Tibial nerve (tissue), 4 donors: Measurements from ENCODE around the gene TRIM3. TPM values are rescaled to one million over a fixed set of nuclear protein-coding genes. Genes with fewer than 3 reads are reported as not detected.
A peak's percentile ranks its signal among the peaks of the same experiment; 100 is the strongest.

Experiments
- DNase-seq, 2 donors: peaks; one replicate each; pipeline ENCODE4 v3.0.0-alpha.2; 2019; ENCODE audit warnings: low spot score in 2 of 2
- H3K27ac ChIP-seq, 4 donors: fragments of 200-600 bp; sonication (generic) in 3 of 4; one replicate each; pipeline ENCODE4 v1.5.1; 2017 to 2019; ENCODE audit warnings: mild to moderate bottlenecking in 1 of 4
- H3K27me3 ChIP-seq, 2 donors: fragments of 200-600 bp; sonication (generic) in 1 of 2; one replicate each; pipeline versions ENCODE4 v1.5.1 to v1.6.0; 2017 to 2019
- H3K36me3 ChIP-seq, 3 donors: fragments of 200-600 bp; sonication (generic); one replicate each; pipeline ENCODE4 v1.5.1; 2018 to 2019
- H3K4me1 ChIP-seq, 4 donors: fragments of 200-600 bp; sonication (generic) in 3 of 4; one replicate each; pipeline ENCODE4 v1.5.1; 2017 to 2019
- H3K4me3 ChIP-seq, 4 donors: fragments of 200-600 bp; sonication (generic) in 3 of 4; one replicate each; pipeline ENCODE4 v1.5.1; 2017 to 2019; ENCODE audit warnings: mild to moderate bottlenecking in 1 of 4, moderate library complexity in 1 of 4
- H3K9me3 ChIP-seq, 4 donors: fragments of 200-600 bp; sonication (generic) in 3 of 4; one replicate each; pipeline ENCODE4 v1.5.1; 2017 to 2019
- EP300 ChIP-seq, 2 donors: sonication (generic); formaldehyde crosslinking; IDR thresholded peaks; one replicate each; pipeline ENCODE4 v1.6.1; 2017; ENCODE audit warnings: antibody characterized with exemption in 2 of 2, mild to moderate bottlenecking in 1 of 2
- POLR2A ChIP-seq, 2 donors: fragments of 450-650 bp; IDR thresholded peaks; one replicate each; pipeline ENCODE4 v1.6.1; 2017; ENCODE audit warnings: antibody characterized with exemption in 2 of 2, mild to moderate bottlenecking in 2 of 2, moderate library complexity in 2 of 2
- WGBS, 2 donors: methylation state at CpG; one replicate each; pipeline ENCODE4 v1.1.5; 2018; 5-methylcytosine and 5-hydroxymethylcytosine counted together
- total RNA-seq, 4 donors: library from RNA; depleted of rRNA; stranded (reverse); fragments of >200 nt; gene quantifications; one replicate each; pipeline ENCODE4 v1.1.0, GENCODE V29; 2016
- TF ChIP-seq, protein P1 (sequence below), 5 experiments: fragments of 200-600 bp in 3 of 5; fragments of 450-650 bp in 2 of 5; sonication (generic) in 3 of 5; IDR thresholded peaks; one replicate each; pipeline ENCODE4 v1.5.1; 2016 to 2019; ENCODE audit warnings: antibody characterized with exemption in 5 of 5, mild to moderate bottlenecking in 3 of 5, moderate library complexity in 2 of 5

The TRIM3 gene
- total RNA-seq, 4 donors from 2014 or later = 25.6 to 47.7 (median 31.8) TPM

DNA sequence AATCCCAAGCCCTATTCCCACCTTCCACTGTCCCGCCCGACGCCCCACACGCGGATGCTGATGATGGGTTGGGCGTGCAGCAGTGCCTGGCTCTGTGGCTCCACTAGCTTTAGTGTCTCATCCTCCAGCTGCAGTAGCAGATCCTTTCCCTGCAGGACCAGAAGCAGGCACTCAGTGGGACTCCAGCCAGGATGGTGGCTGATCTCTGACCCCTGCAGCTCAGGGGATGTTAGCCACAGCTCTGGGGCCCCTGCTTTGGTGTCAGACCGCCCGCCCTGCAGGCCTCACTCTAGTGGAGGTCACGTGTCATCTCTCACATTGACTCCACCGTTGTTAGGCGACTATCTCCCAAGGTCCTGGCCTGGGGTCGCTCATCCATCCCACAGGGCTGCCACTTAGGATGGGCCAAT lies 71.7 kb downstream of the TRIM3 start:
- peak overlapping the region in 1 of 4 donors; percentile 26 for H3K27ac ChIP-seq
- 89 to 90% methylated on average over 12 of the region's 12 CpGs for WGBS, 2 donors
- H3K4me1 ChIP-seq = peaks cover 0 to 16% (median 10%) of the 10 kb centered on the region in 4 donors
- TF ChIP-seq, protein P1, sequence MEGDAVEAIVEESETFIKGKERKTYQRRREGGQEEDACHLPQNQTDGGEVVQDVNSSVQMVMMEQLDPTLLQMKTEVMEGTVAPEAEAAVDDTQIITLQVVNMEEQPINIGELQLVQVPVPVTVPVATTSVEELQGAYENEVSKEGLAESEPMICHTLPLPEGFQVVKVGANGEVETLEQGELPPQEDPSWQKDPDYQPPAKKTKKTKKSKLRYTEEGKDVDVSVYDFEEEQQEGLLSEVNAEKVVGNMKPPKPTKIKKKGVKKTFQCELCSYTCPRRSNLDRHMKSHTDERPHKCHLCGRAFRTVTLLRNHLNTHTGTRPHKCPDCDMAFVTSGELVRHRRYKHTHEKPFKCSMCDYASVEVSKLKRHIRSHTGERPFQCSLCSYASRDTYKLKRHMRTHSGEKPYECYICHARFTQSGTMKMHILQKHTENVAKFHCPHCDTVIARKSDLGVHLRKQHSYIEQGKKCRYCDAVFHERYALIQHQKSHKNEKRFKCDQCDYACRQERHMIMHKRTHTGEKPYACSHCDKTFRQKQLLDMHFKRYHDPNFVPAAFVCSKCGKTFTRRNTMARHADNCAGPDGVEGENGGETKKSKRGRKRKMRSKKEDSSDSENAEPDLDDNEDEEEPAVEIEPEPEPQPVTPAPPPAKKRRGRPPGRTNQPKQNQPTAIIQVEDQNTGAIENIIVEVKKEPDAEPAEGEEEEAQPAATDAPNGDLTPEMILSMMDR (IDR thresholded peaks at IDR 0.05) = no peak
- TF ChIP-seq POLR2A (IDR thresholded peaks at IDR 0.05) (no peak), EP300 (IDR thresholded peaks at IDR 0.05) (no peak)
- H3K4me3 ChIP-seq = no peak overlapping the region
- DNase-seq = no peak
- H3K36me3 ChIP-seq = peaks cover 0 to 83% (median 8%) of the 10 kb centered on the region in 3 donors
- no peaks in the 10 kb centered on the region for H3K27me3 ChIP-seq
- H3K9me3 ChIP-seq = no peaks in the 10 kb centered on the region

DNA sequence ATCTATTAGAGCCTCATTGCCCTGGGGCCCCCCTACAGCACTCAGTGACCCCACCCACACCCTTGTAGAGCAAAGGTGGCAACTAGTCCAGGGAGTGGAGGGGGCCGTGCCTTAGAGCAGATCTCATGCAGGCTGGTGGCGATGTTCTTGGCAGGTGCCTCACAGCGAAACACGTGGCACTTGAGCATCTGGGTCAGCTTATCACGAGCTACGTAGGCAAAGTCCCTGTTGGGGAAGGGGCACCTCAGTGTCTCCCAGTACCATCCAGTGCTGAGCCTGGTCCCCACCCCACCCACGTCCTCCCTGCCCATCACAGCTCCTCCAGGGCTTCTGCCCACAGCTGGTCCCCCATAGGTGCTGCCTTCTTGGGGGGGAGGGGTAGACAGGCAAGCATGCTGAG lies 72.3 kb downstream of the TRIM3 start:
- Histone ChIP-seq H3K27me3 (no peaks in the 10 kb centered on the region), H3K9me3 (no peaks in the 10 kb centered on the region), H3K4me1 (peaks cover 0 to 16% (median 10%) of the 10 kb centered on the region in 4 donors), H3K4me3 (no peak overlapping the region), H3K36me3 (peaks cover 0 to 86% (median 8%) of the 10 kb centered on the region in 3 donors), H3K27ac (peak overlapping the region in 1 of 4 donors; percentile 29)
- TF ChIP-seq EP300 (IDR thresholded peaks at IDR 0.05) (no peak), POLR2A (IDR thresholded peaks at IDR 0.05) (no peak)
- TF ChIP-seq, protein P1 (IDR thresholded peaks at IDR 0.05) = no peak
- DNase-seq = no peak
- WGBS, 2 donors = 88 to 91% methylated on average over 7 of the region's 7 CpGs

- TF ChIP-seq, protein P1 (IDR thresholded peaks at IDR 0.05) = no peak
- no peak for TF ChIP-seq EP300 (IDR thresholded peaks at IDR 0.05)
- no peak for TF ChIP-seq POLR2A (IDR thresholded peaks at IDR 0.05)
- DNase-seq = no peak
- Histone ChIP-seq H3K4me1 (peaks cover 0 to 16% (median 10%) of the 10 kb centered on the region in 4 donors), H3K4me3 (no peak overlapping the region), H3K27me3 (no peaks in the 10 kb centered on the region), H3K36me3 (peaks cover 0 to 89% (median 8%) of the 10 kb centered on the region in 3 donors), H3K9me3 (no peaks in the 10 kb centered on the region), H3K27ac (peak overlapping the region in 1 of 4 donors; percentile 29)
- WGBS, 2 donors = 91 to 92% methylated on average over 15 of the region's 15 CpGs
Measured at GRCh38 chr11:6400431-6401345, 73.1 kb downstream of the TRIM3 start.

Other genes with a start within 250 kb of the TRIM3 start
- 100 to 1,000 TPM in 1 of 4 donors, 10 to 100 TPM in 3; 30.4 to 144 (median 56.4) TPM for gene FHIP1B, start 239.3 kb downstream of the TRIM3 start, total RNA-seq
- under 1 TPM in 1 of 4 donors, not detected in 3; 0.59 TPM for gene CNGA4, start 234.9 kb downstream of the TRIM3 start, total RNA-seq
- not detected for gene CCKBR, start 214.1 kb downstream of the TRIM3 start, total RNA-seq
- 100 to 1,000 TPM; 270 to 598 (median 556) TPM for gene CAVIN3, start 153.4 kb downstream of the TRIM3 start, total RNA-seq
- 10 to 100 TPM; 23.1 to 39.8 (median 30.3) TPM for gene SMPD1, start 83.5 kb downstream of the TRIM3 start, total RNA-seq
- 10 to 100 TPM; 56.1 to 67.6 (median 62.8) TPM for gene APBB1, start 54.8 kb downstream of the TRIM3 start, total RNA-seq
- 1 to 10 TPM; 1.0 to 7.5 (median 4.8) TPM for gene HPX, start 33.0 kb downstream of the TRIM3 start, total RNA-seq
- 10 to 100 TPM; 40.0 to 63.9 (median 49.7) TPM for gene ARFIP2, start 7.4 kb upstream of the TRIM3 start, total RNA-seq
- 10 to 100 TPM; 37.1 to 66.6 (median 51.7) TPM for gene TIMM10B, start 7.6 kb upstream of the TRIM3 start, total RNA-seq
- 10 to 100 TPM; 17.2 to 27.3 (median 21.0) TPM for gene DNHD1, start 23.3 kb upstream of the TRIM3 start, total RNA-seq
- gene RRP8, start 129.7 kb upstream of the TRIM3 start, total RNA-seq = 10 to 100 TPM; 13.9 to 34.1 (median 18.2) TPM
- gene ILK, start 129.8 kb upstream of the TRIM3 start, total RNA-seq = 100 to 1,000 TPM; 139 to 148 (median 140) TPM
- 100 to 1,000 TPM; 148 to 235 (median 155) TPM for gene TAF10, start 138.3 kb upstream of the TRIM3 start, total RNA-seq
- 10 to 100 TPM; 45.6 to 81.3 (median 58.0) TPM for gene TPP1, start 145.5 kb upstream of the TRIM3 start, total RNA-seq
- gene DCHS1, start 181.9 kb upstream of the TRIM3 start, total RNA-seq = 10 to 100 TPM; 12.6 to 27.8 (median 20.1) TPM
- 10 to 100 TPM; 17.3 to 24.6 (median 21.6) TPM for gene MRPL17, start 209.4 kb upstream of the TRIM3 start, total RNA-seq